HG02938 (cell line): ENCODE measurements around the gene HIP1.
"Not testable (repeated sequence)": the region's sequence is repeated elsewhere in the genome, so short reads cannot be mapped to it uniquely, and the experiment has no call there.

Source experiments
- ATAC-seq: cut with Tn5 transposase; IDR thresholded peaks from one replicate; pipeline ENCODE4 v1.9.1; 2021; ENCODE audit warnings: mild to moderate bottlenecking, moderate library complexity; ENCODE audit not compliant: unreplicated experiment

The HIP1 gene

GRCh38 chr7:75646571-75647102 is 92.1 kb downstream of the HIP1 start:
- ATAC-seq: no peak

GRCh38 chr7:75645570-75645969 is 93.2 kb downstream of the HIP1 start:
- ATAC-seq: no peak

GRCh38 chr7:75644589-75644988 is 94.2 kb downstream of the HIP1 start:
- no peak for ATAC-seq

- no peak for ATAC-seq
These were observed 95.8 kb downstream of the HIP1 start for GRCh38 chr7:75642810-75643486.

- ATAC-seq: no peak
These were observed 98.5 kb downstream of the HIP1 start for GRCh38 chr7:75640201-75640600.

GRCh38 chr7:75639886-75640190 is 98.9 kb downstream of the HIP1 start:
- ATAC-seq: no peak

GRCh38 chr7:75639071-75639885 is 99.5 kb downstream of the HIP1 start:
- no peak for ATAC-seq

- no peak for ATAC-seq
These were observed 100.1 kb downstream of the HIP1 start for GRCh38 chr7:75638594-75639070.

GRCh38 chr7:75637854-75638593 is 100.7 kb downstream of the HIP1 start:
- no peak for ATAC-seq

- ATAC-seq: no peak
These were observed 103.7 kb downstream of the HIP1 start for GRCh38 chr7:75635036-75635435.

- ATAC-seq: not testable (repeated sequence)
These were observed 106.2 kb downstream of the HIP1 start for GRCh38 chr7:75632587-75632986.

- no peak for ATAC-seq
These were observed 107.0 kb downstream of the HIP1 start for GRCh38 chr7:75631711-75632110.

- no peak for ATAC-seq
These were observed 108.2 kb downstream of the HIP1 start for GRCh38 chr7:75630549-75630948.

GRCh38 chr7:75629044-75629443 is 109.7 kb downstream of the HIP1 start:
- no peak for ATAC-seq

GRCh38 chr7:75628055-75628454 is 110.7 kb downstream of the HIP1 start:
- no peak for ATAC-seq

GRCh38 chr7:75626954-75627353 is 111.8 kb downstream of the HIP1 start:
- ATAC-seq: no peak

- no peak for ATAC-seq
These were observed 112.9 kb downstream of the HIP1 start for GRCh38 chr7:75625868-75626267.

- ATAC-seq: no peak
These were observed 114.5 kb downstream of the HIP1 start for GRCh38 chr7:75624134-75624832.

- ATAC-seq: no peak
These were observed 115.2 kb downstream of the HIP1 start for GRCh38 chr7:75623390-75624133.

- no peak for ATAC-seq
These were observed 117.6 kb downstream of the HIP1 start for GRCh38 chr7:75621124-75621523.
